Gastroesophageal sphincter (tissue), 3 donors: ENCODE measurements around the gene ROCK2.

ENCODE experiments used
- EP300 ChIP-seq: sonication (generic); formaldehyde crosslinking; IDR thresholded peaks from one replicate; pipeline ENCODE4 v1.6.1; 2017; ENCODE audit warnings: antibody characterized with exemption, mild to moderate bottlenecking
- POLR2A ChIP-seq, 2 donors: fragments of 450-650 bp; IDR thresholded peaks; one replicate each; pipeline ENCODE4 v1.6.1; 2017; ENCODE audit warnings: antibody characterized with exemption in 2 of 2, mild to moderate bottlenecking in 2 of 2, moderate library complexity in 1 of 2
- TF ChIP-seq, protein P1 (sequence below), 4 experiments: fragments of 200-600 bp in 2 of 4; fragments of 450-650 bp in 2 of 4; sonication (generic) in 1 of 4; IDR thresholded peaks; one replicate each; pipeline ENCODE4 v1.5.1; 2017 to 2019; ENCODE audit warnings: antibody characterized with exemption in 4 of 4, mild to moderate bottlenecking in 2 of 4, moderate library complexity in 2 of 4

- TF ChIP-seq, protein P1, sequence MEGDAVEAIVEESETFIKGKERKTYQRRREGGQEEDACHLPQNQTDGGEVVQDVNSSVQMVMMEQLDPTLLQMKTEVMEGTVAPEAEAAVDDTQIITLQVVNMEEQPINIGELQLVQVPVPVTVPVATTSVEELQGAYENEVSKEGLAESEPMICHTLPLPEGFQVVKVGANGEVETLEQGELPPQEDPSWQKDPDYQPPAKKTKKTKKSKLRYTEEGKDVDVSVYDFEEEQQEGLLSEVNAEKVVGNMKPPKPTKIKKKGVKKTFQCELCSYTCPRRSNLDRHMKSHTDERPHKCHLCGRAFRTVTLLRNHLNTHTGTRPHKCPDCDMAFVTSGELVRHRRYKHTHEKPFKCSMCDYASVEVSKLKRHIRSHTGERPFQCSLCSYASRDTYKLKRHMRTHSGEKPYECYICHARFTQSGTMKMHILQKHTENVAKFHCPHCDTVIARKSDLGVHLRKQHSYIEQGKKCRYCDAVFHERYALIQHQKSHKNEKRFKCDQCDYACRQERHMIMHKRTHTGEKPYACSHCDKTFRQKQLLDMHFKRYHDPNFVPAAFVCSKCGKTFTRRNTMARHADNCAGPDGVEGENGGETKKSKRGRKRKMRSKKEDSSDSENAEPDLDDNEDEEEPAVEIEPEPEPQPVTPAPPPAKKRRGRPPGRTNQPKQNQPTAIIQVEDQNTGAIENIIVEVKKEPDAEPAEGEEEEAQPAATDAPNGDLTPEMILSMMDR (IDR thresholded peaks at IDR 0.05) = no peak
- TF ChIP-seq EP300 = no peak
- no peak for TF ChIP-seq POLR2A (IDR thresholded peaks at IDR 0.05)
These were observed 186.7 kb downstream of the ROCK2 start for GRCh38 chr2:11157731-11158130.
